ENCODE measurements around the gene SLC49A4.

DNA sequence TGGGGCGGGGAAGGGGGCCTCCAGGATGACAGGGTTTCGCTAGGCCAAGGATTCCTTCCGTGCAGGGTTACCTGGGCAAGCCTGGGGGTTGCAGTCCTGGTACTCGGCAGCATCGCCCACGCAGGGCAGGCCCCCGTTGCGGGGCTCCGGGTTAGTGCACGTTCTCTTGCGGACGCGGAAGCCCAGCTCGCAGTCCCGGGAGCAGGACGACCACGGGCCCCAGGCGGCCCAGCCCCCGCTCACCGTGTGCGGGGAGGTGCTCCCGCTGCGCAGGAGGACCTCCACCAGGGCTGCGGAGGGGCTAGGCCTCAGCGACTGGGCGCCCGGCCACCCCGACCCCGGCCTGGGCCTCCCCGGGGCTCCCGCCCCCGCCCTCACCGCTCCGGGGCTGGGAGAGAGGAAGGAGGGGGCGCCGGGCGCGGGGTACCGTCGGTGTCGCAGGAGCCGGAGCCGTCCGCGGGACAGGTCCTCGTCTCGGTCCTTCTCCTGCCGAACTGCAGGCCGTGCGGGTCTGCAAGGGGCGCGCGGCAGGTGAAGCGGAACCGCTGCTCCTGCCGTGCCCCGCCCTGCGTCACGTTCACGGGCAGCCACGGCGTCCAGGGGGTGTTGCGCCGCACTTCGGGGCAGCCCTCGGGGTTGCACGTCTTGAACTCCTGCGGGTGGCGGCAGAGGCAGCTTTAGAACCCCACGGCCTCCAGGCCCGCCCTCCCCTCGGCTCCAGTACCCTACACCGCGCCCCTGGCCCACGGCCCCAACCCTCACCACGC is 118.1 kb downstream of the SLC49A4 start:
- TF ChIP-seq GATA3 (IDR thresholded peaks at IDR 0.05; ENCODE audit: low read depth, low read length) = no peak
- no peak for TF ChIP-seq GATA2 (IDR thresholded peaks at IDR 0.05; ENCODE audit: low read depth, low read length)

All from SH-SY5Y (cell line).